GM12878 (cell line): ENCODE results near the gene PRODH. TPM values are rescaled to one million over a fixed set of nuclear protein-coding genes. Genes with fewer than 3 reads are reported as not detected.
"Not testable (repeated sequence)": the region's sequence is repeated elsewhere in the genome, so short reads cannot be mapped to it uniquely, and the experiment has no call there.

Source experiments
- ATAC-seq: fragments of 200-7000 bp; cut with Tn5 transposase; 3 replicates; pipeline ENCODE4 v1.9.1; 2020; ENCODE audit warnings: mild to moderate bottlenecking, moderate library complexity
- BruUV-seq: library from RNA; stranded (reverse); fragments of 400-500 nt; replicated peaks from 2 replicates; lab custom pipeline; 2021; lab: Mats Ljungman, UMichigan
- CTCF ChIA-PET: fragments of 300-600 bp; sonication (Branson Sonifier 250); formaldehyde crosslinking; extraction: SDS; loops from one replicate; lab custom pipeline; 2021; ENCODE audit warnings: inconsistent platforms; lab: Yijun Ruan, JAX
- POLR2A ChIA-PET: fragments of 350-600 bp; formaldehyde crosslinking; extraction: SDS; loops from one replicate; lab custom pipeline; 2021; ENCODE audit warnings: inconsistent platforms; lab: Charles Lee
- RAD21 ChIA-PET: fragments of 300-600 bp; sonication (Branson Sonifier 250); formaldehyde crosslinking; loops from one replicate; lab custom pipeline; 2023; ENCODE audit warnings: antibody characterized with exemption; ENCODE audit not compliant: unreplicated experiment; lab: Charles Lee
- SMC1A ChIA-PET: fragments of 300-600 bp; sonication (Branson Sonifier 250); formaldehyde crosslinking; loops from one replicate; lab custom pipeline; 2023; ENCODE audit not compliant: unreplicated experiment, uncharacterized antibody; lab: Charles Lee
- DNase-seq: peaks from one replicate; pipeline ENCODE4 v3.0.0-alpha.2; 2011; ENCODE audit warnings: low read depth, low spot score
- FAIRE-seq: peaks from 3 replicates; lab custom pipeline; 2011; peaks lifted over from hg19 to GRCh38; lab: Jason Lieb, UNC
- H2AFZ ChIP-seq: 2 replicates; pipeline ENCODE4 v1.6.0; 2011; ENCODE audit warnings: low read depth, low read length, control low read depth; ENCODE audit not compliant: control insufficient read depth
- H3K27ac ChIP-seq: 2 replicates; pipeline ENCODE4 v1.5.1; 2011; ENCODE audit warnings: control low read depth; ENCODE audit not compliant: control insufficient read depth, insufficient read depth
- H3K27me3 ChIP-seq, 2 experiments: replicated peaks in 1 of 2; 2 replicates each; pipeline versions ENCODE4 v1.6.0 to v1.6.1; 2011; ENCODE audit warnings: low read length in 1 of 2; ENCODE audit not compliant: control insufficient read depth in 2 of 2, insufficient read depth in 2 of 2
- H3K36me3 ChIP-seq, 2 experiments: 2 replicates each; pipeline ENCODE4 v1.5.1; 2011; ENCODE audit warnings: low read length in 1 of 2; ENCODE audit not compliant: control insufficient read depth in 2 of 2, insufficient read depth in 2 of 2
- H3K4me1 ChIP-seq: 2 replicates; pipeline ENCODE4 v1.6.1; 2011; ENCODE audit warnings: mild to moderate bottlenecking, low read length, moderate library complexity, mixed read lengths; ENCODE audit not compliant: control insufficient read depth, insufficient read depth
- H3K4me2 ChIP-seq: 2 replicates; pipeline ENCODE4 v1.6.0; 2011; ENCODE audit warnings: control low read depth; ENCODE audit not compliant: control insufficient read depth, insufficient read depth
- H3K4me3 ChIP-seq: fragments of 200-600 bp; sonication (generic); 2 replicates; pipeline ENCODE4 v1.5.1; 2016
- H3K79me2 ChIP-seq: 2 replicates; pipeline ENCODE4 v1.6.0; 2011; ENCODE audit warnings: low read length; ENCODE audit not compliant: control insufficient read depth, insufficient read depth
- H3K9ac ChIP-seq: 2 replicates; pipeline ENCODE4 v1.8.0; 2011; ENCODE audit warnings: low read length, control low read depth, mixed read lengths; ENCODE audit not compliant: control insufficient read depth, insufficient read depth
- H3K9me3 ChIP-seq: replicated peaks from 3 replicates; pipeline ENCODE4 v1.5.1; 2011; ENCODE audit warnings: mild to moderate bottlenecking, low read length; ENCODE audit not compliant: control insufficient read depth, insufficient read depth
- H4K20me1 ChIP-seq: 2 replicates; pipeline ENCODE4 v1.6.0; 2011; ENCODE audit not compliant: control insufficient read depth, insufficient read depth
- KDM1A ChIP-seq: fragments of 200-600 bp; sonication (generic); IDR thresholded peaks from 2 replicates; pipeline ENCODE4 v1.6.1; 2016; ENCODE audit warnings: borderline replicate concordance
- SUZ12 ChIP-seq: fragments of 200-600 bp; sonication (generic); IDR thresholded peaks from one replicate; pipeline ENCODE4 v1.6.1; 2018; ENCODE audit warnings: antibody characterized with exemption, mild to moderate bottlenecking; ENCODE audit not compliant: unreplicated experiment
- WGBS: methylation state at CpG from one replicate; pipeline ENCODE4 v1.1.6; 2016; ENCODE audit warnings: low lambda C conversion rate; ENCODE audit not compliant: insufficient replicate concordance, insufficient coverage; ENCODE audit errors: missing lambda C conversion rate; 5-methylcytosine and 5-hydroxymethylcytosine counted together
- in situ Hi-C: fragments of 300-500 bp; cut with MboI; formaldehyde crosslinking; loops from 9 replicates; pipeline ENCODE4 v1.14.3; 2018; ENCODE audit warnings: mixed read lengths
- intact Hi-C: fragments of 100-400 bp; cut with micrococcal nuclease; formaldehyde crosslinking; loops from one replicate; pipeline ENCODE4 v1.14.2; 2022; ENCODE audit not compliant: unreplicated experiment
- polyA plus RNA-seq, 11 experiments: library from polyadenylated mRNA; depleted of rRNA in 4 of 11; unstranded in 6 of 11; stranded (reverse) in 5 of 11; fragments of >200 nt; fragmentation: Nextera tagmentation in 4 of 11; fragmentation: Illumina TruSeq in 1 of 11; extraction: Ambion mirVana in 4 of 11; extraction: Trizol in 1 of 11; gene quantifications; 1 replicate in 1 of 11; 2 replicates in 10 of 11; pipeline versions ENCODE4 v1.2.1 to v1.2.3, GENCODE V29; 2011 to 2016; ENCODE audit warnings: inconsistent platforms in 2 of 11, missing spikeins in 2 of 11, low read depth in 1 of 11
- total RNA-seq, 4 experiments: library from RNA; depleted of rRNA in 3 of 4; stranded (reverse); fragments of >200 nt in 3 of 4; fragmentation: Illumina TruSeq in 1 of 4; extraction: Trizol in 1 of 4; gene quantifications; 2 replicates each; pipeline versions ENCODE4 v1.2.1 to v1.2.3, GENCODE V29; 2013 to 2021

PRODH gene
- total and polyA plus RNA-seq, 10 of the 15 experiments (the other 5 are each of a cell fraction or from before 2014, with no cell fraction given), result 0.03 to 0.10 (median 0.07) TPM; not detected in 6

DNA sequence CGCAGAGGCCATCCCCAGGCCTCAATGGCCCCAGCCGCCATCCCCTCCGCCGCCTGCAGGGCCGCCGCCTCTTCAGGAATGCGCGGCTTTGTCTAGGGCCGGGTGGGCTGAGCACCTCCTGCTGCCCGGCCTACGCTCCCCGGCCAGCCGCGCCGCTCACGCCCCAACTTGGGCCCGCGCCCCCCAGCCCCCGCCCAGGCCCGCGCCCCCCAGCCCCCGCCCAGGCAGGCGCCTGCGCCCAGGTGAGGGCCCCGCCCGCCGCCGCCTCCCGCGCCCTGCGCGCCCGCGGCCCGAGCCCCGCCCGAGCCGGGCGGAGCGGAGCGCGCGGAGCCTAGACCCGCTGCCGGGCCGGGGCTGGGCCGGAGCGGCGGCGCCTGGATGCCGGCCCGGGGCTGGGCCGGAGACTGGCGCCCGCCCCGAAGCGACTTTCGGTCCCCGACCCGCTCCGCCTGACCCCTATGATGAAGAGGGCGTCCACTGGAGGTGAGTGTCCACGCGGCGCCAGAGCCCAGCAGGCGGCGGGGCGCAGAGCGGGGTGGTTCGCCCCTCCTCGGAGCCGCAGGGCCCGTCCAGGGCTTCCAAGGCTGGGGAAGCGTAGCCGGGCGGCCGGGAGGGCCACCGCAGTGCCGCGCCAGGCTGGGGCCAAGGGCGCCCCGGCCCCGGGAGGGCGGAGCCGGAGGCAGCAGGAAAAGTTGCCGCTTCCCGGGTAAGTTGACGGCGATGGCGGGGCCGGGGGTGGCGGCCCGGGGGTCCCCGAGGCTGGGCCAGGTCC, 34.3 kb upstream of the PRODH start:
- POLR2A ChIA-PET, result no interaction called here
- WGBS, result 16% methylated on average over 41 of the region's 94 CpGs

DNA sequence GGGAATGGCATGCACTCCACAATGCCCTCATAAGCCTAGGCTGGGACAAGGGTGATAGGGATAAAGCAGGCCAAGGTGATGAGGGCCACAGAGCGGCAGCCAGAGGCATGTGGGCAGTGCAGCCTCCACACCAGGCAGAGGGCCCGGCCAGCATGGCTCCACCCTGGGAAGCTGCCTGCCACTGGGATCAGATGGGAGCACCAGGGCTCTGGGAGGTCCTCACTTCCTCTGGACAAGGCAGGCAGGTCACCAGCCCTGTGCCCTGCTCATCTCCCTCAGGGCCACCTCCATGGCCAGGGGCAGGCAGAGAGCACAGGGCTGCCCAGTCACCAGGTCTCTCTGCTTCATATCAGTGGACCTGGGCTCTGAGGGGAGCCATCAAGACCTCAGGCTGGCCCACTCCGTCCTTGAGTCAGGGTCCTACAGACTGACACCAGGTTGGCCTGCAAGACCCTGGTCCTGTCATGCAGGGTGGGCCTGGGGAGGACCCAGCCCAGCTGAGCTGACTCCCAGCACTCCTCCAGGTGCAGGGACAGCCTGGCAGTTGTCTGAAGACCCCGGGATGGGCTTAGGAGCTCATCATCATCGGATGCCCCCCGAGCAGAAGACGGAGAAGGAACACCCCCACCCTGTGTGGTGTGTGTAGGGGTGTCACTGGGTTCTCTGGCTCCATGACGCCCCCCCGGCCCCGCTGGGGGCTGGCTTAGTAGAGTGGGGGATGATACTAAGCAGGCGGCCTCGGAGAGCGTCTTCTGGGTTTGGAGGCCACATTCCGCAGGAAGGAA, 33.3 kb upstream of the PRODH start:
- H3K27ac ChIP-seq, intact Hi-C loops, ATAC-seq, H3K27me3 ChIP-seq, H3K36me3 ChIP-seq, FAIRE-seq, POLR2A ChIA-PET, H4K20me1 ChIP-seq, H3K9me3 ChIP-seq, H3K79me2 ChIP-seq, BruUV-seq, H3K4me3 ChIP-seq, CTCF ChIA-PET, in situ Hi-C loops, RAD21 ChIA-PET, SMC1A ChIA-PET, DNase-seq, H3K4me1 ChIP-seq, H2AFZ ChIP-seq, H3K9ac ChIP-seq, H3K4me2 ChIP-seq: not testable (repeated sequence)
- WGBS, result 29% methylated on average over 14 of the region's 14 CpGs

More for the DNA sequence above, 34.3 kb upstream of the PRODH start:
- H3K4me2 ChIP-seq, result 0 out of 2 replicates have a peak overlapping the region, but pooled peaks have one; percentile 25
- ChIA-PET SMC1A (no interaction called here), RAD21 (no interaction called here), CTCF (no interaction called here)
- FAIRE-seq (no peak), ATAC-seq (no peak), DNase-seq (no peak)
- H3K4me3 ChIP-seq, result no peak overlapping the region
- no peak overlapping the region for H3K27ac ChIP-seq
- no TSS peak for BruUV-seq
- no peaks in the 10 kb centered on the region for H4K20me1 ChIP-seq
- no peaks in the 10 kb centered on the region; a peak in 3 of 4 replicates for H3K27me3 ChIP-seq
- H3K9me3 ChIP-seq, result no peaks in the 10 kb centered on the region
- no peaks in the 10 kb centered on the region for H3K36me3 ChIP-seq
- H3K4me1 ChIP-seq, result no peaks in the 10 kb centered on the region
- TF ChIP-seq SUZ12, result peak; percentile 68
- TF ChIP-seq KDM1A, result no peak
- in situ Hi-C loops, result no loop called here
- H2AFZ ChIP-seq, result no peak overlapping the region
- intact Hi-C loops, result no loop called here
- H3K9ac ChIP-seq, result no peak overlapping the region
- H3K79me2 ChIP-seq, result no peaks in the 10 kb centered on the region
